Ectodermal cell (in vitro differentiated cells): Measurements from ENCODE around the gene TNXB.
"Not testable (repeated sequence)": the region's sequence is repeated elsewhere in the genome, so short reads cannot be mapped to it uniquely, and the experiment has no call there.

Experiments used
- H3K27ac ChIP-seq: 2 replicates; pipeline ENCODE4 v1.7.0; 2013; ENCODE audit warnings: mild to moderate bottlenecking, low read depth, low read length; ENCODE audit not compliant: insufficient read depth, poor library complexity, severe bottlenecking
- H3K27me3 ChIP-seq: 2 replicates; pipeline ENCODE4 v1.7.0; 2013; ENCODE audit warnings: mild to moderate bottlenecking, low read length; ENCODE audit not compliant: insufficient read depth, control insufficient read depth, poor library complexity, severe bottlenecking
- H3K36me3 ChIP-seq: one replicate; pipeline ENCODE4 v1.7.0; 2013; ENCODE audit warnings: low read length; ENCODE audit not compliant: control insufficient read depth, insufficient read depth
- H3K4me1 ChIP-seq: one replicate; pipeline ENCODE4 v1.7.0; 2013; ENCODE audit warnings: low read length; ENCODE audit not compliant: control insufficient read depth, insufficient read depth
- H3K4me3 ChIP-seq: 2 replicates; pipeline ENCODE4 v1.7.0; 2013; ENCODE audit warnings: low read depth, low read length, control low read depth; ENCODE audit not compliant: insufficient read depth
- H3K9me3 ChIP-seq: 2 replicates; pipeline ENCODE4 v1.7.0; 2013; ENCODE audit warnings: mild to moderate bottlenecking, low read length, moderate library complexity; ENCODE audit not compliant: control insufficient read depth
- WGBS, 2 experiments: methylation state at CpG; one replicate each; pipeline ENCODE4 v1.1.7; 2013; ENCODE audit warnings: missing lambda C conversion rate in 2 of 2; 5-methylcytosine and 5-hydroxymethylcytosine counted together

Gene TNXB

GRCh38 chr6:32047855-32048766 is 61.0 kb downstream of the TNXB start:
- H3K4me3 ChIP-seq = no peak overlapping the region
- 72 to 73% methylated on average over 42 of the region's 42 CpGs for WGBS, 2 experiments
- H3K27me3 ChIP-seq = no peaks in the 10 kb centered on the region
- H3K27ac ChIP-seq = no peak overlapping the region
- no peaks in the 10 kb centered on the region for H3K36me3 ChIP-seq
- peaks cover 3% of the 10 kb centered on the region for H3K4me1 ChIP-seq
- no peaks in the 10 kb centered on the region for H3K9me3 ChIP-seq

GRCh38 chr6:32047539-32047854 is 61.6 kb downstream of the TNXB start:
- Histone ChIP-seq H3K9me3 (no peaks in the 10 kb centered on the region), H3K36me3 (no peaks in the 10 kb centered on the region), H3K27me3 (no peaks in the 10 kb centered on the region), H3K4me1 (peaks cover 3% of the 10 kb centered on the region), H3K27ac (no peak overlapping the region), H3K4me3 (no peak overlapping the region)
- 89 to 92% methylated on average over 6 of the region's 6 CpGs for WGBS, 2 experiments

- Histone ChIP-seq H3K9me3 (no peaks in the 10 kb centered on the region), H3K27me3 (no peaks in the 10 kb centered on the region), H3K27ac (no peak overlapping the region), H3K36me3 (no peaks in the 10 kb centered on the region), H3K4me1 (peaks cover 3% of the 10 kb centered on the region), H3K4me3 (no peak overlapping the region)
- WGBS, 2 experiments = 83 to 87% methylated on average over 11 of the region's 11 CpGs
Observed at GRCh38 chr6:32047084-32047478, 62.1 kb downstream of the TNXB start.

GRCh38 chr6:32046450-32047083 is 62.6 kb downstream of the TNXB start:
- Histone ChIP-seq H3K4me1 (peaks cover 3% of the 10 kb centered on the region), H3K9me3 (no peaks in the 10 kb centered on the region), H3K4me3 (no peak overlapping the region), H3K36me3 (no peaks in the 10 kb centered on the region), H3K27ac (no peak overlapping the region), H3K27me3 (no peaks in the 10 kb centered on the region)
- 73 to 79% methylated on average over 14 of the region's 14 CpGs for WGBS, 2 experiments

GRCh38 chr6:32045811-32046449 is 63.2 kb downstream of the TNXB start:
- H3K36me3 ChIP-seq = no peaks in the 10 kb centered on the region
- H3K9me3 ChIP-seq = no peaks in the 10 kb centered on the region
- H3K27ac ChIP-seq = no peak overlapping the region
- 93% methylated on average over 22 of the region's 22 CpGs for WGBS, 2 experiments
- H3K27me3 ChIP-seq = no peaks in the 10 kb centered on the region
- peaks cover 3% of the 10 kb centered on the region for H3K4me1 ChIP-seq
- H3K4me3 ChIP-seq = no peak overlapping the region

GRCh38 chr6:32044916-32045315 is 64.2 kb downstream of the TNXB start:
- not testable (repeated sequence) for H3K4me1 ChIP-seq, H3K9me3 ChIP-seq, H3K4me3 ChIP-seq, H3K36me3 ChIP-seq, H3K27ac ChIP-seq, H3K27me3 ChIP-seq
- 93 to 94% methylated on average over 7 to 8 of the region's 18 CpGs for WGBS, 2 experiments

GRCh38 chr6:32043589-32044380 is 65.4 kb downstream of the TNXB start:
- WGBS, 2 experiments = 93% methylated on average over 13 to 14 of the region's 31 CpGs
- H3K27me3 ChIP-seq, H3K36me3 ChIP-seq, H3K27ac ChIP-seq, H3K9me3 ChIP-seq, H3K4me1 ChIP-seq, H3K4me3 ChIP-seq: not testable (repeated sequence)

- H3K36me3 ChIP-seq, H3K27ac ChIP-seq, H3K4me3 ChIP-seq, H3K27me3 ChIP-seq, H3K4me1 ChIP-seq, H3K9me3 ChIP-seq: not testable (repeated sequence)
- WGBS, 2 experiments = 93 to 99% methylated on average over 5 to 10 of the region's 15 CpGs
Observed at GRCh38 chr6:32042276-32042675, 66.9 kb downstream of the TNXB start.

- WGBS, 2 experiments = 83 to 92% methylated on average over 4 of the region's 10 CpGs
- H3K27ac ChIP-seq, H3K9me3 ChIP-seq, H3K4me1 ChIP-seq, H3K36me3 ChIP-seq, H3K27me3 ChIP-seq, H3K4me3 ChIP-seq: not testable (repeated sequence)
Observed at GRCh38 chr6:32041385-32041784, 67.8 kb downstream of the TNXB start.

- not testable (repeated sequence) for H3K4me1 ChIP-seq, H3K36me3 ChIP-seq, H3K9me3 ChIP-seq, H3K27me3 ChIP-seq, H3K4me3 ChIP-seq, H3K27ac ChIP-seq
- WGBS, 2 experiments = 90% methylated on average over 3 of the region's 13 CpGs; no CpG with 5 or more reads in 1 of the 2 experiments
Observed at GRCh38 chr6:32041050-32041321, 68.2 kb downstream of the TNXB start.
